Smooth muscle cell (in vitro differentiated cells): ENCODE results near the gene ACO1. TPM values are rescaled to one million over a fixed set of nuclear protein-coding genes. Genes with fewer than 3 reads are reported as not detected.

Experiments
- DNase-seq: peaks from one replicate; lab custom pipeline; 2025; ENCODE audit not compliant: unreplicated experiment; lab: John Stamatoyannopoulos, UW
- H2AFZ ChIP-seq: fragments of 200-600 bp; sonication (generic); 2 replicates; pipeline ENCODE4 v1.6.0; 2016; ENCODE audit warnings: antibody characterized with exemption, low read depth, mild to moderate bottlenecking
- H3F3A ChIP-seq: fragments of 200-600 bp; sonication (generic); 2 replicates; pipeline ENCODE4 v1.6.0; 2017; ENCODE audit warnings: antibody characterized with exemption, low read depth
- H3K27ac ChIP-seq: fragments of 200-600 bp; sonication (generic); 2 replicates; pipeline ENCODE4 v1.5.1; 2016; ENCODE audit warnings: low read depth, mild to moderate bottlenecking
- H3K27me3 ChIP-seq: fragments of 200-600 bp; sonication (generic); 2 replicates; pipeline ENCODE4 v1.6.1; 2016; ENCODE audit warnings: low read depth, mild to moderate bottlenecking
- H3K36me3 ChIP-seq: fragments of 200-600 bp; sonication (generic); 2 replicates; pipeline ENCODE4 v1.5.1; 2016; ENCODE audit warnings: low read depth
- H3K4me1 ChIP-seq: fragments of 200-600 bp; sonication (generic); 2 replicates; pipeline ENCODE4 v1.5.1; 2016; ENCODE audit warnings: low read depth
- H3K4me2 ChIP-seq: fragments of 200-600 bp; sonication (generic); 2 replicates; pipeline ENCODE4 v1.6.0; 2016; ENCODE audit warnings: mild to moderate bottlenecking
- H3K4me3 ChIP-seq: fragments of 200-600 bp; sonication (generic); 2 replicates; pipeline ENCODE4 v1.5.1; 2016; ENCODE audit warnings: mild to moderate bottlenecking
- H3K79me2 ChIP-seq: fragments of 200-600 bp; sonication (generic); 2 replicates; pipeline ENCODE4 v1.6.0; 2016; ENCODE audit warnings: low read depth, mild to moderate bottlenecking
- H3K9ac ChIP-seq: fragments of 200-600 bp; sonication (generic); 2 replicates; pipeline ENCODE4 v1.6.0; 2016; ENCODE audit warnings: low read depth
- H3K9me3 ChIP-seq: fragments of 200-600 bp; sonication (generic); replicated peaks from 2 replicates; pipeline ENCODE4 v1.5.1; 2016; ENCODE audit warnings: low read depth
- H4K20me1 ChIP-seq: fragments of 200-600 bp; sonication (generic); 2 replicates; pipeline ENCODE4 v1.6.0; 2016; ENCODE audit warnings: low read depth
- WGBS: methylation state at CpG from one replicate; pipeline ENCODE4 v1.1.7; 2016; ENCODE audit warnings: low lambda C conversion rate; 5-methylcytosine and 5-hydroxymethylcytosine counted together
- polyA plus RNA-seq: library from polyadenylated mRNA; unstranded; fragments of >200 nt; fragmentation: Nextera tagmentation; extraction: Ambion mirVana; gene quantifications from 2 replicates; pipeline ENCODE4 v1.2.1, GENCODE V29; 2016
- total RNA-seq: library from RNA; depleted of rRNA; stranded (reverse); fragments of >200 nt; gene quantifications from 2 replicates; pipeline ENCODE4 v1.2.3, GENCODE V29; 2014
- TF ChIP-seq, protein P1 (sequence below): fragments of 200-600 bp; sonication (generic); IDR thresholded peaks from 2 replicates; pipeline ENCODE4 v1.5.1; 2017; ENCODE audit warnings: borderline replicate concordance, mild to moderate bottlenecking, antibody characterized with exemption; ENCODE audit not compliant: insufficient read depth, poor library complexity, severe bottlenecking

ACO1 gene
- total and polyA plus RNA-seq, 2 experiments from 2014 or later, result 72.3 to 74.4 TPM

GRCh38 chr9:32486839-32487562 lies 102.6 kb downstream of the ACO1 start:
- H3K4me1 ChIP-seq, result no peaks in the 10 kb centered on the region
- no peaks in the 10 kb centered on the region for H3K9me3 ChIP-seq
- no peaks in the 10 kb centered on the region for H4K20me1 ChIP-seq
- no peaks in the 10 kb centered on the region for H3F3A ChIP-seq
- H3K27me3 ChIP-seq, result no peaks in the 10 kb centered on the region
- no peak for DNase-seq
- H3K79me2 ChIP-seq, result no peaks in the 10 kb centered on the region
- H3K9ac ChIP-seq, result no peak overlapping the region
- H3K4me2 ChIP-seq, result no peak overlapping the region
- no peak overlapping the region for H2AFZ ChIP-seq
- TF ChIP-seq, protein P1, sequence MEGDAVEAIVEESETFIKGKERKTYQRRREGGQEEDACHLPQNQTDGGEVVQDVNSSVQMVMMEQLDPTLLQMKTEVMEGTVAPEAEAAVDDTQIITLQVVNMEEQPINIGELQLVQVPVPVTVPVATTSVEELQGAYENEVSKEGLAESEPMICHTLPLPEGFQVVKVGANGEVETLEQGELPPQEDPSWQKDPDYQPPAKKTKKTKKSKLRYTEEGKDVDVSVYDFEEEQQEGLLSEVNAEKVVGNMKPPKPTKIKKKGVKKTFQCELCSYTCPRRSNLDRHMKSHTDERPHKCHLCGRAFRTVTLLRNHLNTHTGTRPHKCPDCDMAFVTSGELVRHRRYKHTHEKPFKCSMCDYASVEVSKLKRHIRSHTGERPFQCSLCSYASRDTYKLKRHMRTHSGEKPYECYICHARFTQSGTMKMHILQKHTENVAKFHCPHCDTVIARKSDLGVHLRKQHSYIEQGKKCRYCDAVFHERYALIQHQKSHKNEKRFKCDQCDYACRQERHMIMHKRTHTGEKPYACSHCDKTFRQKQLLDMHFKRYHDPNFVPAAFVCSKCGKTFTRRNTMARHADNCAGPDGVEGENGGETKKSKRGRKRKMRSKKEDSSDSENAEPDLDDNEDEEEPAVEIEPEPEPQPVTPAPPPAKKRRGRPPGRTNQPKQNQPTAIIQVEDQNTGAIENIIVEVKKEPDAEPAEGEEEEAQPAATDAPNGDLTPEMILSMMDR, result no peak
- H3K36me3 ChIP-seq, result peaks cover 4% of the 10 kb centered on the region
- H3K27ac ChIP-seq, result no peak overlapping the region
- WGBS, result 97% methylated on average over 2 of the region's 2 CpGs
- no peak overlapping the region for H3K4me3 ChIP-seq

GRCh38 chr9:32487981-32488380 lies 103.5 kb downstream of the ACO1 start:
- H2AFZ ChIP-seq, result no peak overlapping the region
- no peaks in the 10 kb centered on the region for H3K4me1 ChIP-seq
- TF ChIP-seq, protein P1, result no peak
- no peaks in the 10 kb centered on the region for H3K9me3 ChIP-seq
- H4K20me1 ChIP-seq, result no peaks in the 10 kb centered on the region
- no peak overlapping the region for H3K4me3 ChIP-seq
- no peak for DNase-seq
- H3K79me2 ChIP-seq, result no peaks in the 10 kb centered on the region
- H3K36me3 ChIP-seq, result peaks cover 4% of the 10 kb centered on the region
- no peaks in the 10 kb centered on the region for H3K27me3 ChIP-seq
- H3F3A ChIP-seq, result no peaks in the 10 kb centered on the region
- WGBS, result 70% methylated on average over 3 of the region's 3 CpGs
- H3K27ac ChIP-seq, result no peak overlapping the region
- no peak overlapping the region for H3K4me2 ChIP-seq
- H3K9ac ChIP-seq, result no peak overlapping the region

DNA sequence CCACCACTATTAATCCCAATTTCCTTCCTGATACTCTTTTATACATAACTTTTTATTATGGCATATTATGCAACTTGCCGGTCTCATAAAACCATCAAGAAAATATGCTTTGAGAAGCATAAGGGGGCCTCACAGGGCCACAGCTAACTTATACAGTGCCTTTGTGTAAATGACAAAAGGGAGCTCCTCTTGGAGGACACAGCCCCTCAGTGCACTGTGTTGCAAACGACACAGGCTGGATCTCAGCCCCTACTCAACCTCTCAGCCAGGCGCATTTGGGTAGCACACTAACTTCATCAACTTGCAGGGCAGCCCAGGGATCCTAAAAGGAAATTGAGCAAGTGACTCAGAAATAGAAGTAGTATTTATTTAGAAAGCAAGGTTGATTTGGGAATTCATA lies 106.2 kb downstream of the ACO1 start:
- no peak for DNase-seq
- Histone ChIP-seq H3K9ac (no peak overlapping the region), H3K4me2 (no peak overlapping the region), H3K9me3 (no peaks in the 10 kb centered on the region), H2AFZ (no peak overlapping the region), H3K79me2 (no peaks in the 10 kb centered on the region), H3K27me3 (no peaks in the 10 kb centered on the region), H3K36me3 (no peaks in the 10 kb centered on the region), H3K4me3 (no peak overlapping the region), H4K20me1 (no peaks in the 10 kb centered on the region), H3K27ac (no peak overlapping the region), H3K4me1 (no peaks in the 10 kb centered on the region), H3F3A (no peaks in the 10 kb centered on the region)
- TF ChIP-seq, protein P1, result no peak
- WGBS, result 85% methylated on average over 3 of the region's 3 CpGs

DNA sequence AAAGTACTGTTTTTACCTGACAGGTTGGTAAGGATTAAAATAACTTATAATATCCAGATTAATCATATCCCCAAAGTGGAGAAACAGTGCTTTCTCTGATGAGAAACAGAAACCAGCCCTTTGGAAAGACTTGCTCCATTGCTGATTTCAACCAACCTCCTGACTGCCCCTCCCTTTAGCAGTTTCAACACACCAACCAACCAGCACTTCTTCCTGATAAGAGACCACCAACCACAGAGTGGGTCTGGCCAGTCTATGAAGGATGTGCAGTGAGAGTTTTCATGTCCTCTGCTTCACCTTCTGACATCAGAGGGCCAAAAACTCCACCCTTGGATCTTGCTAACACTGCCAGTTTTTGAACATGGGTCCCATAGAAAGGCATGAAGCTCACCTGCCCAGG lies 113.5 kb downstream of the ACO1 start:
- no peaks in the 10 kb centered on the region for H4K20me1 ChIP-seq
- no peak overlapping the region for H3K4me3 ChIP-seq
- no peak overlapping the region for H3K9ac ChIP-seq
- no peak overlapping the region for H3K4me2 ChIP-seq
- no peaks in the 10 kb centered on the region for H3K27me3 ChIP-seq
- DNase-seq, result no peak
- H3F3A ChIP-seq, result no peaks in the 10 kb centered on the region
- no peak overlapping the region for H2AFZ ChIP-seq
- no peaks in the 10 kb centered on the region for H3K79me2 ChIP-seq
- TF ChIP-seq, protein P1, result no peak
- H3K27ac ChIP-seq, result no peak overlapping the region
- H3K4me1 ChIP-seq, result no peaks in the 10 kb centered on the region
- no peaks in the 10 kb centered on the region for H3K9me3 ChIP-seq
- peaks cover 6% of the 10 kb centered on the region for H3K36me3 ChIP-seq
